ENCODE measurements around the gene FGF22. TPM values are rescaled to one million over a fixed set of nuclear protein-coding genes. Genes with fewer than 3 reads are reported as not detected.

Gene FGF22
- total RNA-seq, 2 experiments from 2014 or later, result 0.48 TPM; not detected in 1

DNA sequence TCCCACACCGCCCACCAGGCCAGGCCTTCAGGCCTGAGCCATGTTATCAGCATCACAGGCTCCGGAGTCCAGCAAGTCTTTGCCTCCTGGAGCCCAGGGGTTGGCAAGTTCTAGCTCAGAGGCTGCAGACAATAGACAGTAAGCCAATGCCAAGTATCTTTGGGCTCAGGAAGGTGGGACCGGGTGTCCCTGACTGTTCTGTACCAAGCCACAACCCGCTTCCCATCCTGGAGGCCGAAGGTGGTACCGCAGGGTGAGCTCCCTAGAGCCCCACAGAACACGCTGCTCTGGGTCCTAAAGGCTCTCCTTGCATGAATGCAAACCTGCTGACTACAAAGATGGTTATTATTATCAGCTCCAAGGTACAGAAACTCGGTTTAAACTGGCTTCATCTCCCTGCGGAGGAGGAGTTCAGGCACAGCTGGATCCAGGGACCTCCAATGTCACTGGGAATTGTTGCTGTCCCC lies 31.0 kb downstream of the FGF22 start:
- intact Hi-C loops (cut with micrococcal nuclease; ENCODE audit: unreplicated experiment), result no loop called here
- H3K36me3 ChIP-seq (ENCODE audit: insufficient read depth, low read length), result no peaks in the 10 kb centered on the region
- H3K4me3 ChIP-seq (ENCODE audit: low read depth, low read length, poor library complexity, severe bottlenecking), result no peak overlapping the region
- no peaks in the 10 kb centered on the region for H3K9me3 ChIP-seq (ENCODE audit: low read length)
- CTCF ChIA-PET (ENCODE audit: unreplicated experiment), result no interaction called here
- POLR2A ChIA-PET, result interaction anchor here (0.7 kb wide), 1 partner anchor 9 kb away, joined by 3 read pairs; no protein-coding TSS in a partner anchor
- no peaks in the 10 kb centered on the region for H3K9me2 ChIP-seq (ENCODE audit: insufficient read depth, low read length)
- H4K20me1 ChIP-seq (ENCODE audit: insufficient read depth, low read length), result no peaks in the 10 kb centered on the region
- no peaks in the 10 kb centered on the region for H3K79me2 ChIP-seq (ENCODE audit: insufficient read depth, low read depth, low read length)
- no peaks in the 10 kb centered on the region for H3K4me1 ChIP-seq (ENCODE audit: insufficient read depth, low read length, poor library complexity, severe bottlenecking)
- no peak overlapping the region for H3K4me2 ChIP-seq (ENCODE audit: low read length)
- no peak for TF ChIP-seq EZH2phosphoT487 (IDR thresholded peaks at IDR 0.05; ENCODE audit: borderline replicate concordance, low read depth, low read length)
- TF ChIP-seq, protein P1, sequence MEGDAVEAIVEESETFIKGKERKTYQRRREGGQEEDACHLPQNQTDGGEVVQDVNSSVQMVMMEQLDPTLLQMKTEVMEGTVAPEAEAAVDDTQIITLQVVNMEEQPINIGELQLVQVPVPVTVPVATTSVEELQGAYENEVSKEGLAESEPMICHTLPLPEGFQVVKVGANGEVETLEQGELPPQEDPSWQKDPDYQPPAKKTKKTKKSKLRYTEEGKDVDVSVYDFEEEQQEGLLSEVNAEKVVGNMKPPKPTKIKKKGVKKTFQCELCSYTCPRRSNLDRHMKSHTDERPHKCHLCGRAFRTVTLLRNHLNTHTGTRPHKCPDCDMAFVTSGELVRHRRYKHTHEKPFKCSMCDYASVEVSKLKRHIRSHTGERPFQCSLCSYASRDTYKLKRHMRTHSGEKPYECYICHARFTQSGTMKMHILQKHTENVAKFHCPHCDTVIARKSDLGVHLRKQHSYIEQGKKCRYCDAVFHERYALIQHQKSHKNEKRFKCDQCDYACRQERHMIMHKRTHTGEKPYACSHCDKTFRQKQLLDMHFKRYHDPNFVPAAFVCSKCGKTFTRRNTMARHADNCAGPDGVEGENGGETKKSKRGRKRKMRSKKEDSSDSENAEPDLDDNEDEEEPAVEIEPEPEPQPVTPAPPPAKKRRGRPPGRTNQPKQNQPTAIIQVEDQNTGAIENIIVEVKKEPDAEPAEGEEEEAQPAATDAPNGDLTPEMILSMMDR (conservative IDR thresholded peaks at IDR 0.05; ENCODE audit: low read length), result no peak
- BruUV-seq (replicated peaks), result no TSS peak
- no peak overlapping the region for H3K27ac ChIP-seq (ENCODE audit: low read depth, low read length, poor library complexity, severe bottlenecking)
- no peak overlapping the region for H2AFZ ChIP-seq (ENCODE audit: low read length)
- no peak for DNase-seq (ENCODE audit: low spot score)

DNA sequence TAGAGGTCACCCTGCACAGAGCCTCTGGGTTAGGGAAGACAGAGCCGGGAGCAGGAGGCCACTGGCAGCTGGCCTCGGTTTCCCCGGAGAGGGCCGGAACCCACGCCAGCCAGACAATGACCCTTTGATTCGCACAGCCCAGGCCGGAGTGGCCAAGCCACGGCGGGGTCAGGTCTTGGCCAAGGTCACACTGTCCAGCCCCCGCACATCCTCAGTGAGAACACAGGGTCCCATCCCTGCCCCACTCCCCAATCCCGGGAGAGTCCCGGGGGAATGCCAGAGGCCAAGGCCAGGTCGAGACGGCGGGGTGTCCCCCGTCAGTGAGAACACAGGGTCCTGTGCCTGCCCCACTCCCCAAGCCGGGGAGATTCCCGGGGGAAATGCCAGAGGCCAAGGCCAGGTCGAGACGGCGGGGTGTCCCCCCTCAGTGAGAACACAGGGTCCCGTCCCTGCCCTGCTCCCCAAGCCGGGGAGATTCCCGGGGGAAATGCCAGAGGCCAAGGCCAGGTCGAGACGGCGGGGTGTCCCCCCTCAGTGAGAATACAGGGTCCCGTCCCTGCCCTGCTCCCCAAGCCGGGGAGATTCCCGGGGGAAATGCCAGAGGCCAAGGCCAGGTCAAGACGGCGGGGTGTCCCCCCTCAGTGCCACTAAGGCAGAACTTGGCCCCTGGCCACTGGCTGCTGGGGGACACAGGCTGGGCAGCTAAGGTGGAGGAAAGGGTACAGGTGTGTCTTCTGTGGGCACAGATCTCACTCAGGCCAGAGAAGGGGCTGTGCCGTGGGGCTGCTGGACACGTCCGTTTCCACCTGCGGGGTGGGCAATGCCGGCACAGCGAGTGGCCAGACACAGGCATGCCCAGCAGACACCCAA lies 34.8 kb downstream of the FGF22 start:
- TF ChIP-seq, protein P1 (conservative IDR thresholded peaks at IDR 0.05; ENCODE audit: low read length), result no peak
- intact Hi-C loops (cut with micrococcal nuclease; ENCODE audit: unreplicated experiment), result no loop called here
- Histone ChIP-seq H2AFZ (ENCODE audit: low read length) (no peak overlapping the region), H3K4me1 (ENCODE audit: insufficient read depth, low read length, poor library complexity, severe bottlenecking) (peaks cover 5% of the 10 kb centered on the region), H3K4me2 (ENCODE audit: low read length) (no peak overlapping the region), H3K9me2 (ENCODE audit: insufficient read depth, low read length) (no peaks in the 10 kb centered on the region), H3K9me3 (ENCODE audit: low read length) (no peaks in the 10 kb centered on the region), H3K4me3 (ENCODE audit: low read depth, low read length, poor library complexity, severe bottlenecking) (no peak overlapping the region), H3K79me2 (ENCODE audit: insufficient read depth, low read depth, low read length) (no peaks in the 10 kb centered on the region), H3K27ac (ENCODE audit: low read depth, low read length, poor library complexity, severe bottlenecking) (no peak overlapping the region), H4K20me1 (ENCODE audit: insufficient read depth, low read length) (no peaks in the 10 kb centered on the region; the same call in 1 of the 2 replicates), H3K36me3 (ENCODE audit: insufficient read depth, low read length) (no peaks in the 10 kb centered on the region)
- CTCF ChIA-PET (ENCODE audit: unreplicated experiment), result no interaction called here
- POLR2A ChIA-PET, result no interaction called here
- no TSS peak for BruUV-seq (replicated peaks)
- no peak for DNase-seq (ENCODE audit: low spot score)

DNA sequence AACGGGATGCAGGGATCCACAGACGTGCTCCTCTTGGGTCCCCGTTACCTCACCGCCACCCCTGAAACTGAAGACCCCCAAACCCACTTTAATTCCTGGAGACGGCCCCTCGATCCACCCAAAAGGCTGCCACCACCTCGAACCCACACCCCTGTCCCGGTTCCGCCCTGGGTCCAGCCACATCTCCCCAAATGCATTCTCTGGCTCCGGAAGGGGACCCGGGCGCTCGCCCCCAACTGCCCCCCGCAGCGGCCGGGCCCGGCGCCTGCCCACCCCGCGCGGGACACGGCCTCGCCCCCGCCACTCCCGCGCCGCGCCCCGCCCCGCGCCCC lies 36.3 kb downstream of the FGF22 start:
- POLR2A ChIA-PET, result no interaction called here
- BruUV-seq (replicated peaks), result no TSS peak
- Histone ChIP-seq H3K4me1 (ENCODE audit: insufficient read depth, low read length, poor library complexity, severe bottlenecking) (peaks cover 6% of the 10 kb centered on the region), H3K4me3 (ENCODE audit: low read depth, low read length, poor library complexity, severe bottlenecking) (no peak overlapping the region), H3K36me3 (ENCODE audit: insufficient read depth, low read length) (no peaks in the 10 kb centered on the region), H3K4me2 (ENCODE audit: low read length) (no peak overlapping the region), H3K9me3 (ENCODE audit: low read length) (no peaks in the 10 kb centered on the region), H3K27ac (ENCODE audit: low read depth, low read length, poor library complexity, severe bottlenecking) (no peak overlapping the region), H4K20me1 (ENCODE audit: insufficient read depth, low read length) (no peaks in the 10 kb centered on the region; the same call in 1 of the 2 replicates), H3K79me2 (ENCODE audit: insufficient read depth, low read depth, low read length) (no peaks in the 10 kb centered on the region), H3K9me2 (ENCODE audit: insufficient read depth, low read length) (no peaks in the 10 kb centered on the region), H2AFZ (ENCODE audit: low read length) (no peak overlapping the region)
- DNase-seq (ENCODE audit: low spot score), result no peak
- intact Hi-C loops (cut with micrococcal nuclease; ENCODE audit: unreplicated experiment), result no loop called here
- CTCF ChIA-PET (ENCODE audit: unreplicated experiment), result no interaction called here
- TF ChIP-seq EZH2phosphoT487 (IDR thresholded peaks at IDR 0.05; ENCODE audit: borderline replicate concordance, low read depth, low read length), result no peak
- TF ChIP-seq, protein P1 (conservative IDR thresholded peaks at IDR 0.05; ENCODE audit: low read length), result no peak

Measured in OCI-LY7 (cell line).